Measurements from ENCODE around the gene LRCOL1.

DNA sequence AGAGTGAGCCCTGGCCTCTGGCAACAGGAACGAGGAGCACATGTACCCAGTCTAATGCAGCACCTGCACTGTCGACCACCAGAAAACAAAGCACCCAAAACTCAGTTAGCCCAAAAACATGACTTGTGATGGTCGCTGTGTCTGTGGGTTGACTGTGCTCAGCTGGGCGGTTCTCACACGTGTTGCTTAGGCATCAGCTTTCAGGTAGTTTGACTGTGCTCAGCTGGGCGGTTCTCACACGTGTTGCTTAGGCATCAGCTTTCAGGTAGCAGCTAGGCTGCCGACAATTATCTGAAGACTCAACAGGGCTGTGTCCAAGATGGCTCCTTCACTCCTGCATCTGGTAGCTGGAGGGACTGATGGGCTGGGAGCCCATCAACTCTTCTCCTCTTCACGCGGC lies 1.2 kb upstream of the LRCOL1 start:
- TF ChIP-seq, protein P1, sequence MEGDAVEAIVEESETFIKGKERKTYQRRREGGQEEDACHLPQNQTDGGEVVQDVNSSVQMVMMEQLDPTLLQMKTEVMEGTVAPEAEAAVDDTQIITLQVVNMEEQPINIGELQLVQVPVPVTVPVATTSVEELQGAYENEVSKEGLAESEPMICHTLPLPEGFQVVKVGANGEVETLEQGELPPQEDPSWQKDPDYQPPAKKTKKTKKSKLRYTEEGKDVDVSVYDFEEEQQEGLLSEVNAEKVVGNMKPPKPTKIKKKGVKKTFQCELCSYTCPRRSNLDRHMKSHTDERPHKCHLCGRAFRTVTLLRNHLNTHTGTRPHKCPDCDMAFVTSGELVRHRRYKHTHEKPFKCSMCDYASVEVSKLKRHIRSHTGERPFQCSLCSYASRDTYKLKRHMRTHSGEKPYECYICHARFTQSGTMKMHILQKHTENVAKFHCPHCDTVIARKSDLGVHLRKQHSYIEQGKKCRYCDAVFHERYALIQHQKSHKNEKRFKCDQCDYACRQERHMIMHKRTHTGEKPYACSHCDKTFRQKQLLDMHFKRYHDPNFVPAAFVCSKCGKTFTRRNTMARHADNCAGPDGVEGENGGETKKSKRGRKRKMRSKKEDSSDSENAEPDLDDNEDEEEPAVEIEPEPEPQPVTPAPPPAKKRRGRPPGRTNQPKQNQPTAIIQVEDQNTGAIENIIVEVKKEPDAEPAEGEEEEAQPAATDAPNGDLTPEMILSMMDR (IDR thresholded peaks at IDR 0.05), result no peak
- TF ChIP-seq ZFX (IDR thresholded peaks at IDR 0.05; ENCODE audit: borderline replicate concordance), result no peak
